Measurements from ENCODE around the gene DDX5.

DNA sequence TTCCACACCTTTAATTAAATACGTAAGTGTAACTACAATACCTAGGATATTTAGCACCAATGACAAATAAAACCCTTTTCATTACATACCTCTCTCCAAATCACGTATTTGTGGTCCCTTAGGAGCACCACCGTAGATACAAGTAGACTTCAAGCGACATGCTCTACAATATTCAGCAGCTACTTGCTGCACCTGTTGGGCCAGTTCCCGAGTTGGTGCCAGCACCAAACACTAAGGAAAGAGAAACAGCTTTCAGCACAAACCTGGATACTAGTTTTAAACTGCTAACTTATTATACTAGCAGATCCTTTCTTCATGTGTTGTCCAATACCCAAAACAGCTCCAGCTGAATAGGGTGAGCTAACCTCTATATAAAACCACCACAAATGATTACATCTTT, 2.7 kb downstream of the DDX5 start:
- TF ChIP-seq EZH2 (IDR thresholded peaks at IDR 0.05; ENCODE audit: insufficient read depth, poor library complexity, severe bottlenecking): no peak
- no peak for TF ChIP-seq EZH2phosphoT487 (IDR thresholded peaks at IDR 0.05; ENCODE audit: insufficient read depth, low read depth)

All from GM23248 (cell line).